Common myeloid progenitor, CD34-positive (primary cell): Measurements from ENCODE around the gene POMGNT1.

Source experiments
- CTCF ChIA-PET: fragments of 350-600 bp; sonication (Branson Sonifier 250); formaldehyde crosslinking; loops from one replicate; lab custom pipeline; 2021; ENCODE audit warnings: antibody characterized with exemption; lab: Charles Lee
- POLR2A ChIA-PET: fragments of 350-600 bp; sonication (Branson Sonifier 250); formaldehyde crosslinking; loops from one replicate; lab custom pipeline; 2021; ENCODE audit warnings: antibody characterized with exemption; lab: Charles Lee
- DNase-seq, 3 donors: peaks; one replicate each; pipeline versions ENCODE4 v3.0.0 to v3.0.0-alpha.2; 2013
- H3K27ac ChIP-seq, 2 experiments: 1 replicate in 1 of 2; 2 replicates in 1 of 2; pipeline ENCODE4 v1.7.0; 2013; ENCODE audit warnings: inconsistent platforms in 2 of 2, low read length in 2 of 2, mild to moderate bottlenecking in 2 of 2, low read depth in 1 of 2, moderate library complexity in 1 of 2; ENCODE audit not compliant: severe bottlenecking in 2 of 2, insufficient read depth in 1 of 2, poor library complexity in 1 of 2
- H3K27me3 ChIP-seq, 5 experiments: replicated peaks in 2 of 5; 1 replicate in 3 of 5; 2 replicates in 2 of 5; pipeline versions ENCODE4 v1.6.1 to v1.7.0; 2013; ENCODE audit warnings: low read length in 4 of 5, mild to moderate bottlenecking in 2 of 5, moderate library complexity in 2 of 5, inconsistent platforms in 1 of 5; ENCODE audit not compliant: insufficient read depth in 5 of 5, control insufficient read depth in 4 of 5
- H3K36me3 ChIP-seq, 4 experiments: 1 replicate in 2 of 4; 2 replicates in 2 of 4; pipeline versions ENCODE4 v1.6.1 to v1.7.0; 2013; ENCODE audit warnings: low read length in 3 of 4, control low read depth in 1 of 4, mild to moderate bottlenecking in 1 of 4; ENCODE audit not compliant: control insufficient read depth in 4 of 4, insufficient read depth in 4 of 4
- H3K4me1 ChIP-seq, 4 experiments: 1 replicate in 3 of 4; 2 replicates in 1 of 4; pipeline versions ENCODE4 v1.6.1 to v1.7.1; 2013; ENCODE audit warnings: low read length in 3 of 4, mild to moderate bottlenecking in 3 of 4, control low read depth in 1 of 4, inconsistent platforms in 1 of 4, moderate library complexity in 1 of 4; ENCODE audit not compliant: control insufficient read depth in 4 of 4, insufficient read depth in 4 of 4; ENCODE audit errors: control extremely low read depth in 1 of 4
- H3K4me3 ChIP-seq, 7 experiments: 1 replicate in 4 of 7; 2 replicates in 3 of 7; pipeline versions ENCODE4 v1.5.1 to v1.7.0; 2013; ENCODE audit warnings: mild to moderate bottlenecking in 7 of 7, low read length in 6 of 7, moderate library complexity in 6 of 7, inconsistent platforms in 2 of 7, low read depth in 2 of 7, control low read depth in 1 of 7; ENCODE audit not compliant: insufficient read depth in 4 of 7, control insufficient read depth in 1 of 7; ENCODE audit errors: extremely low read depth in 1 of 7
- H3K9me3 ChIP-seq, 5 experiments: 1 replicate in 4 of 5; 2 replicates in 1 of 5; pipeline versions ENCODE4 v1.6.1 to v1.7.1; 2013; ENCODE audit warnings: low read length in 4 of 5, mild to moderate bottlenecking in 2 of 5, inconsistent platforms in 1 of 5, low read depth in 1 of 5, moderate library complexity in 1 of 5; ENCODE audit not compliant: control insufficient read depth in 4 of 5, insufficient read depth in 2 of 5; ENCODE audit errors: control extremely low read depth in 1 of 5
- WGBS: methylation state at CpG from one replicate; pipeline ENCODE4 v1.1.5; 2013; ENCODE audit not compliant: insufficient coverage; 5-methylcytosine and 5-hydroxymethylcytosine counted together

POMGNT1 gene

DNA sequence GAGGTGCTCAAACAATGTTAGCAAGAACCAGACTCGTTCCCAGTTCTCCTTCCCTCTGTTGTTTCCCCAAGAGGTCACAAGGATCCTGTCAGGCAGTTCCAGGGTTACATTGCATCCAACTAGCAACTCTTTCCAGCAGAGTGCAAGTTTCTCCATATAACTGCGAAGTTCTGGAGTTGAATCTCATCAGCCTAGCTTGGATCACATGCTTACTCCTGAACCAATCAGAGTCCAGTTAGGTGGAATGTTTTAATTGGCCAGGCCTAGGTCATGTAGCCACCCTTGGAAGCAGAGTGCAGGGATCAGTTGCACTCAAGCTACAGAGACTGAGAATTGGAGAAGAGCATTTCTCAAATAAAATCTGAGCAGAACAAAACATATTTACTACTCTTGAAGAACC is 49.9 kb downstream of the POMGNT1 start:
- WGBS = 97% methylated on average over 2 of the region's 2 CpGs
- no peak overlapping the region for H3K4me3 ChIP-seq
- peaks cover 0 to 6% (median 0%) of the 10 kb centered on the region in 5 experiments for H3K27me3 ChIP-seq
- no peaks in the 10 kb centered on the region for H3K4me1 ChIP-seq
- no peaks in the 10 kb centered on the region for H3K9me3 ChIP-seq
- ChIA-PET CTCF (interaction anchor here (0.6 to 1.1 kb wide), 2 partner anchors 12 to 33 kb away, joined by 3 to 4 read pairs; no protein-coding TSS in a partner anchor), POLR2A (no interaction called here)
- no peaks in the 10 kb centered on the region for H3K36me3 ChIP-seq
- no peak overlapping the region for H3K27ac ChIP-seq
- no peak for DNase-seq
